Measurements from ENCODE around the gene SEC14L5.
"Not testable (repeated sequence)": the region's sequence is repeated elsewhere in the genome, so short reads cannot be mapped to it uniquely, and the experiment has no call there.

The SEC14L5 gene

DNA sequence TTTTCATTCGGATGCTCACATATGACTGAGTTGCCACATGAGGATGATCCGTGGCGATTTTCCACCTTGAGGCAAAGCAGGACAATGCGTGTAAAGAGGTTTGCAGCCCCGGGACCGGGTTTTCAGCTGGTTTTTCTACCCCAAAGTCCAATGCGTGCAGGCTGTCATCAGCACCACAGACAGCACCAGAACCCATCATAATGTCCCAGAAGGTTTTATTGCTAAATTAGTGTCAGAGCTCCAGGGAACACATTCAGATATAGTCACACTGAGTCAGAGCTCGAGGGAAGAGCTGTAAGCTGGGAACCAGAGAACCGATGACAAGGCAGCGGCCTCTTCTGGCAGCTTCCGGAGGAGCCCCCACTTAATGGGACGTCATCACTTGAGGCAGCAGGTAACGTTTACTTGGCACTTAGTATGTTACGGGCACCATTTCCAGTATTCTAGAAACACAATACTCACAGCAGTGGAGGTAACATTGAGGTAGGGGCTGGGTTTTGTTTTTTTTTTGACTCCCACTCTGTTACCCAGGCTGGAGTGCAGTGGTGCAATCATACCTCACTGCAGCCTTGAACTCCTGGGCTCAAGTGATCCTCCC lies 84.5 kb downstream of the SEC14L5 start:
- in situ Hi-C loops (cut with MboI; ENCODE audit: low sequenced_read_pairs), result no loop called here
- H3K4me3 ChIP-seq, result no peak overlapping the region
- no peak for DNase-seq (ENCODE audit: low spot score in 2 of 2)
- no peaks in the 10 kb centered on the region for H3K9me3 ChIP-seq
- H3K36me3 ChIP-seq (replicated peaks), result no peaks in the 10 kb centered on the region
- no peaks in the 10 kb centered on the region for H3K4me1 ChIP-seq
- peaks cover 20% of the 10 kb centered on the region for H3K27me3 ChIP-seq (ENCODE audit: low read depth)

DNA sequence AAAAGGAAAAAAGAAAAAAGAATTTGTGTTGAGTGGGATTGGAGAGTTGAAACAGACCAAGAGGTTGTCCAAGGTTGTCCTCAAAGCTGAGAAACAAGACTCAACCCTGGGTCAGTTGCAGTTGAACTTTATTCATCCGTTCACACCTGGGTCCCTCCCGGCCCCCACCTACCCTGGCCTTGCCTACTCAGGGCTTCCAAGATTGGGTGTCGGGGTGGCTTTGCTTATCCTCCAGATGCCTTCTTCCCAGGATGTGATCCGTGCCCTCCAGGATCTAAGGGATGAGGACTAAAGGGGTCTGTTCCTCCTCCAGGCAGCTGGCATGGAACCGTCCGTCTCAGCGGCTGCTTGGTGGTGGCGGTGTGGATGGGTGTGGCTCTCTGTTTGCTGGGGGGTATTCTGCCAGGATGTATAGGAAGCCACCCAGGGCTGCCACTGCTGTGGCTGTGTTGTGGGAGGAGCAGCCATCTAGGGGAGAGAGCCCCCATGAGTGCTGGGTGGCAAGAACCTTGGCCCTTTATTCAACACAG lies 85.9 kb downstream of the SEC14L5 start:
- DNase-seq (ENCODE audit: low spot score in 2 of 2), result no peak
- Histone ChIP-seq H3K27me3 (ENCODE audit: low read depth) (peaks cover 20% of the 10 kb centered on the region), H3K4me3 (no peak overlapping the region), H3K9me3 (no peaks in the 10 kb centered on the region), H3K36me3 (replicated peaks) (no peaks in the 10 kb centered on the region), H3K4me1 (no peaks in the 10 kb centered on the region)
- in situ Hi-C loops (cut with MboI; ENCODE audit: low sequenced_read_pairs), result no loop called here

DNA sequence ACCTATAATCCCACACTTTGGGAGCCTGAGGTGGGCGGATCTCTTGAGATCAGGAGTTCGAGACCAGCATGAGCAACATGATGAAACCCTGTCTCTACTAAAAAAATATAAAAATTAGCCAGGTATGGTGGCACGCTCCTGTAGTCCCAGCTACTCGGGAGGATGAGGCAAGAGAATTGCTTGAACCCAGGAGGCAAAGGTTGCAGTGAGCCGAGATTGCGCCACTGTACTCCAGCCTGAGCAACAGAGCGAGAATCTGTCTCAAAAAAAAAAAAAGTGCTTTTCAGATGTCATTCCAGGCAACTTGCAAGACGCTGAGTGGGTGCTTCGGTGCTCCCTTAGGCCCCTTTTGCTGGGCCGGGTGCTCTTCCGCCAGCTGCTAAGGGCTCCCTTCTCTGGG lies 86.5 kb downstream of the SEC14L5 start:
- H3K9me3 ChIP-seq; H3K4me1 ChIP-seq; H3K36me3 ChIP-seq (replicated peaks); DNase-seq (ENCODE audit: low spot score in 2 of 2); H3K4me3 ChIP-seq; in situ Hi-C loops (cut with MboI; ENCODE audit: low sequenced_read_pairs): not testable (repeated sequence)
- peaks cover 20% of the 10 kb centered on the region for H3K27me3 ChIP-seq (ENCODE audit: low read depth)

DNA sequence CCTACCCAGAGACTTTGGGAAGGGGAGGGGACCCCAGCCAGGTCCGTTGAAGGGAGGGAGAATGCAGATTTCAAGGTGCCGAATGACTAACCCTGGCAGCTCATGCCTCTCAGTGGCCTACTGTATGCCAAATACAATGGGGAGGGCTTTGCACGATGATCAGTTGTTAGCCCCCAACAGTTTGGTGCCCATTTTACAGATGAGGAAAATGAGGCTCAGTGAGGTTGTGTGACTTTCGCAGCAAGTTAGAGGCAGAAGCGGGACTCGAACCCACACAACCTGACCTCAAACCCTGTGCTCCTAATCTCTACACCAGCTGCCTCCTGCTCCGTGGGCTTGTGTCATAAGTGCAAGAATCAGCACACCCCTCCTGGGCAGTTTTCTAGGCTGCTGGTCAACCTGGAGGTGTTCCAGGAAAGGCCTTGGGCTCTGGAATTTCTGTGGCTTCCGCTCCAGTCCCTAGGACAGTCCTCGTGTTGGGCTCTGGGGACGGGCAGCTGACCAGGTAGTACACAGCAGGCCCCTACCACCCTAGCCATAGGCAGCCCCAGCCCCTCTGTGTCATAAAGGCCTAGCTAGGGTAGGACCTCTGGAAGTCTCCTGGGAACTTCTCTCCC lies 87.5 kb downstream of the SEC14L5 start:
- Histone ChIP-seq H3K9me3 (no peaks in the 10 kb centered on the region), H3K36me3 (replicated peaks) (no peaks in the 10 kb centered on the region), H3K27me3 (ENCODE audit: low read depth) (peaks cover 20% of the 10 kb centered on the region), H3K4me1 (no peaks in the 10 kb centered on the region), H3K4me3 (no peak overlapping the region)
- no peak for DNase-seq (ENCODE audit: low spot score in 2 of 2)
- in situ Hi-C loops (cut with MboI; ENCODE audit: low sequenced_read_pairs), result no loop called here

DNA sequence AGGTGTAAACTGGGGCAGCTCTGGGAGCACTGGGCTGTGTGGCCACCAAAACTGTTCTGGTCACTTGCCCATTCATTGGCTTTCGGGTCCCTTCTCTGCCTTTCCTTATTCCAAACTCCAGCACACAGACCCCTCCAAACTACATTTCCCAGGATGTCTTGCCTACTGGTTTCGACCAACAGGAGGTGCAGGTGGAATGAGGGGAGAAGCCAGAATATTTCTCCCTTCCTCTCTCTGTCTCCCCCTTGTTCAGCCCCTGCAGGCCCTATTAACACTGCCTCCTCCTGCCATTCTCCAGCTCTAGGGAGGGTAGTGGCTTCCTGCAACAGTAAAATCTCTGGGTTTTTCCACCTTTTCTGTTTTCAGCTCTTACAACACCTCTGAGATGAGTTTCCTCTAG lies 88.8 kb downstream of the SEC14L5 start:
- H3K4me1 ChIP-seq, result no peaks in the 10 kb centered on the region
- peaks cover 9% of the 10 kb centered on the region for H3K27me3 ChIP-seq (ENCODE audit: low read depth)
- no peaks in the 10 kb centered on the region for H3K9me3 ChIP-seq
- in situ Hi-C loops (cut with MboI; ENCODE audit: low sequenced_read_pairs), result no loop called here
- DNase-seq (ENCODE audit: low spot score in 2 of 2), result no peak
- H3K36me3 ChIP-seq (replicated peaks), result no peaks in the 10 kb centered on the region
- no peak overlapping the region for H3K4me3 ChIP-seq

DNA sequence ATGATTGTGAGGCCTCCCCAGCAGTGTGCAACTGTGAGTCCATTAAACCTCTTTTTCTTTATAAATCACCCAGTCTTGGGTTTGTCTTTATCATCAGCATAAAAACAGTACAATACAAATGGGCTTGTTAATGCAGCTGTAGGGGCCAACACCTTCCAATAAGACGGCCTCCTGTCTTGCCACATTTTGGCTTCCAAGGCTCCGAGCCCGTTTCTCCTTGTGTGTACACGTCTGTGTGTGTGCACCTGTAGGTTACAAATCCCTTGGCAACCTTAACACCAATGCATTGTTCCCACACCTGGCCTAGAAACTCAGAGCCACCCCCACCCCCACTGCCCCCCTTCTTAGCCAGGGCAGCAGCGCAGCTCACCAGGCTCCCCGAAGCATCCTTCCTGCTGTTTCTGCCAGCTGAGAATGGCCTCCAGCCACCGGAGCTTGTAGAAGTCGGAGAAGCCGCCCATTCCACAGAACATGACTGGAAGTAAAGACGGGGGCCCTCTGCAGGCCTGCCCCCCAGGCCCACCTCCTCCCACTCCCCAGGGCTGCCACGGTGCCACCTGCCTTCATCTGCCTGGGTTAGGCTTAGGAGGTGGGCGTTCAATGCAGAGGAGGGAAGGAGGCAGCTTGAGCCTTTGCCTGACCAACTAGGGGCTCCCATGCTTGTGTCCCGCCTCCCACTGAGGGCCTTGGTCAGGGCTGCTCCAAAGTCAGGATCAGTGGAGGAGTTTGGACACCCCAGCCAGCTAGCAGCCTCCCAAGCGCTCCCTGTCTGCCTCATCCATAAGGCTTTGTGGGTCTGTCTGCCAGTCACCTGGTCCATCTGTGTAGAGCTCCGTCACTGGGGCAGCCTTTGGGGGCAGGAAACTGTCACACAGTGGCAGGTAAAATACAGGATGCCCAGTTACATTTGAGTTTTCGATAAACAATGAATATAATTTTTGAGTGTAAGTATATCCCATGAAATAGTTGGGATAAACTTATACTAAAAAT lies 97.0 kb downstream of the SEC14L5 start:
- no peaks in the 10 kb centered on the region for H3K4me1 ChIP-seq
- H3K36me3 ChIP-seq (replicated peaks), result no peaks in the 10 kb centered on the region
- H3K4me3 ChIP-seq, result no peak overlapping the region
- 0 out of 2 replicates have a peak, but pooled peaks cover 3% of the 10 kb centered on the region for H3K27me3 ChIP-seq (ENCODE audit: low read depth)
- DNase-seq (ENCODE audit: low spot score in 2 of 2), result no peak
- in situ Hi-C loops (cut with MboI; ENCODE audit: low sequenced_read_pairs), result no loop called here
- H3K9me3 ChIP-seq, result no peaks in the 10 kb centered on the region

DNA sequence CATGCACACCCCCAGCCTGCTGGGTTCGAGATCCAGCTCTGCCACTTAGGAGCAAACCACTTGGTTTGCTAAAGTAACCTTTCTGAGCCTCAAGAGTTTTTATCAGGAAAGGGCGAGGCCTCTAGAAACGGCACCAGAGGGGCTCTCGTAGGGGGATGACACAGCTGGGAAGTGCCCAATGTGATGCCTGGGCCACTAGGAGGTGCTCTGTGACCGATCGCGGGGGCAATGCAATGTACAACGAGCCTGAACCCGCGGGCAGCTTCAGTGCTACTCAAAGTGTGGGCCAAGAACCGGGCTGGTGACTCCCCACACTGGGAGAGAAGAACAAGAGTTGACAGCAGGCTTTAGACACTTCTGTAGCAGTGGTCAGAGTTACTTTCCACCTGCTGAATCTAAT lies 98.2 kb downstream of the SEC14L5 start:
- Histone ChIP-seq H3K9me3 (no peaks in the 10 kb centered on the region), H3K36me3 (replicated peaks) (no peaks in the 10 kb centered on the region), H3K27me3 (ENCODE audit: low read depth) (0 out of 2 replicates have a peak, but pooled peaks cover 2% of the 10 kb centered on the region), H3K4me1 (no peaks in the 10 kb centered on the region), H3K4me3 (no peak overlapping the region)
- peak; percentile 18 to 68 for DNase-seq (ENCODE audit: low spot score in 2 of 2)
- in situ Hi-C loops (cut with MboI; ENCODE audit: low sequenced_read_pairs), result no loop called here

DNA sequence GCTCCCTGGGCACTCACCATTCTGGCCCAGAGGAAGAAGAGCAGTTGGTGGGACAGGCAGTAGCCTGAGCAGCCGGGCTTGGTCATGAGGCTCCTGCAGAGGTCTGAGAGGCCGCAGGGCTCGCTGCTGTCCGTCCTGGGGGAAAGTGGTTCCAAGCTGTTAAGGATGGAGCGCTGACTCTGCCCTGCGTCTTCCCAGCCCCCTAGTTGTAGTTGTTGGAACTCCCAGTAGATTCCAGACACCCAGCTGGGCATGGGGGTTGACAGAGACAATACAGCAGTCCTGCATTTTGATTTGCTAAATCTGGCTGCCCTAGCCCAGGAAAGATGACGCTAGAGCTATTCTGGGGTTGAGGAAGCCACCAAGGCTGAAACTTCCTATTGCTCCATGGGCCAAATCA lies 100.3 kb downstream of the SEC14L5 start:
- in situ Hi-C loops (cut with MboI; ENCODE audit: low sequenced_read_pairs), result no loop called here
- Histone ChIP-seq H3K4me1 (no peaks in the 10 kb centered on the region), H3K36me3 (replicated peaks) (no peaks in the 10 kb centered on the region), H3K4me3 (no peak overlapping the region), H3K27me3 (ENCODE audit: low read depth) (peaks cover 9% of the 10 kb centered on the region), H3K9me3 (no peaks in the 10 kb centered on the region)
- peak in 1 of 2 experiments; percentile 45 for DNase-seq (ENCODE audit: low spot score in 2 of 2)

DNA sequence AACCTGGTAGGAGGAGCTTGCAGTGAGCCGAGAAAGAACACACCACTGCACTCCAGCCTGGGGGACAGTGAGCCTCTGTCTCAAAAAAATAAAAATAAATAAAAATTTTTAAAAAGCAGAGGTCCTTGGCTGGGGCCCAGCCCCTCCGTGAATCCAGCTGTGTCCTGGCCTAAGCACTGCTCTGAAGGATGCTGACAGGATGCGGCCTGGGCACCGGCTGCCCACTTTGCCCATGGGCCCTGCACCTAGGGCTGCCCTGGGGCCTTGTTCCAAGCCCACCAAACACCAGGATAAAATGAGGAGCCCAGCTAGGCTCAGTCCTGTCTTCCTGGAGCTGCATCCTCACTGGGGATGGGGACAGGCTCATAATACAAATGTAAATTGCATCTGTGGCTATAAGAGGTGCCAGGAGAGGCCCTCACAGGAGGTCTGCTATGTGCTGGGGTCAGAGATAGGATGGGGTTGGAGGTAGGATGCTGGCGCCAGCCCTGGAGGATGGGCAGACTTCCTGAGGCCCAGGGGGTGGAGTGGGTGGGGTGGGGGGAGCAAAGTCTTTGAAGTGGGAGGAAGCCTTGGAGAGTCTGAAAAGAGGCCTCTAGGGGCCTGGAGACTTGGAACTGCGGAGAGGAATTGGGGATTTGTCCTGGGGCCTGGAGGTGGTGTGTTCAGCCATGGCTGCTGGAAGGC lies 101.4 kb downstream of the SEC14L5 start:
- Histone ChIP-seq H3K4me3 (no peak overlapping the region), H3K36me3 (replicated peaks) (no peaks in the 10 kb centered on the region), H3K9me3 (no peaks in the 10 kb centered on the region), H3K4me1 (no peaks in the 10 kb centered on the region), H3K27me3 (ENCODE audit: low read depth) (peaks cover 12% of the 10 kb centered on the region)
- no peak for DNase-seq (ENCODE audit: low spot score in 2 of 2)
- in situ Hi-C loops (cut with MboI; ENCODE audit: low sequenced_read_pairs), result no loop called here

DNA sequence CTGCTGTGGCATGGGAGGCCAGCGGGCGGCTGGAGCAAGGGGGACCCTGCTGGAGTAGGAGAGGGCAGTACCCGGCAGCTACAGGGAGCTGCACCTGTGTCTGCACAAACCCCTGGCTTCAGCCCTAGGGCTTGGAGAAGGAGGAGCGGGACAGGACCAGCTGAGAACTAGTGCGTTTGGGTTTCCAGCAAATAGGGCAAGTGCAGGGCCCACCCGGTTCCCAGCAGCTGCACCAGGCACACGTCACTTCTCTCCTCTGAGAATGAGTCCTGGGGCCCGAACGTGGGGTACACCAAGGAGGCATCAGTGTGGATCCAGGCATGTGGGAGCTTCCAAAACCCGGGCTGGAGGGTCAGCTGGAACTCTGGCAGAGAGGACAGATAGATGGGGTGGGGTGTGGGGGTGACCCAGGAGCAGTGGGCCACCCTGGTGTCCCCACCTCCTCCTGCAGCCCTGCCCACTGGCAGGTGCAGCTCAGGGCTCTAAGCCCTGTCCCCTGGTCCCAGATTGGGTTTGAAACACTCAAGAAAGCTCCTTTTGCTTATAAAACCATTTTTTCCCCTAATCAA lies 102.0 kb downstream of the SEC14L5 start:
- H3K27me3 ChIP-seq (ENCODE audit: low read depth), result peaks cover 18% of the 10 kb centered on the region
- H3K36me3 ChIP-seq (replicated peaks), result no peaks in the 10 kb centered on the region
- in situ Hi-C loops (cut with MboI; ENCODE audit: low sequenced_read_pairs), result no loop called here
- DNase-seq (ENCODE audit: low spot score in 2 of 2), result no peak
- H3K4me3 ChIP-seq, result no peak overlapping the region
- H3K4me1 ChIP-seq, result no peaks in the 10 kb centered on the region
- H3K9me3 ChIP-seq, result no peaks in the 10 kb centered on the region

DNA sequence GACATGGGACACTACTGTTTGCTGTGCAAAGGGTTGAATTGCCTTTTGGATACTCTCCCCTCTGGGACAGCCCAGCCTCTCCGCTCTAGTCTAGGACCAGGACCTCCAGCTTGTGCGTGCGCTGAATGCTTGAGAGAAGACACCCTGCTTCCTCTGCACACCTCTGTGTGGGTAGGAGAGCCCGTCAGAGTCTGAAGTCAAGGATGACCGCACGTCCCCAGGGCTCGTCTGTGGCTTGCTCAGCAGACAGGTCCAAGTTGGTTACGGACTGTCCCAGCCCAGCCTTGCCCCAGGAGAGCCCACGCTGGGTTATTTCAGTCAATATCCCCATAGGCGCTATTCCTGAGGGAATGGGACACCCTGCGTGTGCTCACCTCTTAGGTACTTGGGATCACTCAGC lies 103.9 kb downstream of the SEC14L5 start:
- H3K4me1 ChIP-seq, result no peaks in the 10 kb centered on the region
- no peak for DNase-seq (ENCODE audit: low spot score in 2 of 2)
- no peaks in the 10 kb centered on the region for H3K9me3 ChIP-seq
- in situ Hi-C loops (cut with MboI; ENCODE audit: low sequenced_read_pairs), result no loop called here
- no peaks in the 10 kb centered on the region for H3K36me3 ChIP-seq (replicated peaks)
- no peak overlapping the region for H3K4me3 ChIP-seq
- peaks cover 31% of the 10 kb centered on the region for H3K27me3 ChIP-seq (ENCODE audit: low read depth)

DNA sequence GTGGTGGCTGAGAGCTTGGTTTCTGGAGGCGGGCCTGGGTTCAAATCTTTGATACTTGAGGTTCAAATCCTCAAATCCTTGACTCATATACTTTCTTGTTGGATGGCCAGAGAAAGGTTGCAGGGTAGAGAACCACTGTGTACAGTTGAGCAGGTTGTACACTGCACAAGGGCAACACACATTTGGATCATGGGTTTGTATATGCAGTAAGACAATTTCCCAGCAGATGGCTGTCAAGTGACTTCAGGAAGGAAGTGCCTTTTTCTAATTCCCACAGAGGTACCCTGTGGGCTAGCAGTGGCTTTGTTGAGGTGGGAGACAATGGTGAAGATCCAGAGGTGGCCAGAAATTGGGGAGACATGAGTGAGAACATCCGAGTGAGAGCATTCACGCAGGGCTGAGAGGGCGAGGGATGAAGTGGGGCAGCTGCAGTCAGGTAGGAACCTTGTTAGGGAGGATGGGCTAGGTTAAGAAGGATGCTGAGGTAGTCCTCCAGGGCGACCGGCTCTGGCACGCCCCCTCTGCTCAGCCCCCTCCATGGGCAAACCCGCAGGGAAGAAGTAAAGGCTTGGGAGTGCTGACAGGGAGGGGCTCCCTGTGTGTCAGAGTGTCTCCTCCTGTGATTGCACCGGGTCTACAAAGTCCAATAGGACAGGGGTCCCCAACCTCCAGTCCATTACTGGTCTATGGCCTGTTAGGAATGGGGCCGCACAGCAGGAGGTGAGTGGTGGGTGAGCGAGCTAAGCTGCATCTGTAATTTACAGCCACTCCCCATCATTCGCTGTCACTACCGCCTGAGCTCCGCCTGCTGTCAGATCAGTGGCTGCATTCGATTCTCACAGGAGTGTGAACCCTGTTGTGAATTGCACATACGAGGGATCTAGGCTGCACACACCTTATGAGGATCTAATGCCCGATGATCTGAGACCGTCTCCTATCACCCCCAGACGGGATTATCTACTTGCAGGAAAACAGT lies 104.9 kb downstream of the SEC14L5 start:
- Histone ChIP-seq H3K27me3 (ENCODE audit: low read depth) (peaks cover 39% of the 10 kb centered on the region), H3K4me3 (no peak overlapping the region), H3K36me3 (replicated peaks) (no peaks in the 10 kb centered on the region), H3K4me1 (no peaks in the 10 kb centered on the region), H3K9me3 (no peaks in the 10 kb centered on the region)
- in situ Hi-C loops (cut with MboI; ENCODE audit: low sequenced_read_pairs), result no loop called here
- no peak for DNase-seq (ENCODE audit: low spot score in 2 of 2)
